Measurements from ENCODE around the gene TUBB.
"Not testable (repeated sequence)": the region's sequence is repeated elsewhere in the genome, so short reads cannot be mapped to it uniquely, and the experiment has no call there.

TUBB gene

GRCh38 chr6:30687659-30688431 lies 32.3 kb upstream of the TUBB start:
- DNase-seq: no peak

DNA sequence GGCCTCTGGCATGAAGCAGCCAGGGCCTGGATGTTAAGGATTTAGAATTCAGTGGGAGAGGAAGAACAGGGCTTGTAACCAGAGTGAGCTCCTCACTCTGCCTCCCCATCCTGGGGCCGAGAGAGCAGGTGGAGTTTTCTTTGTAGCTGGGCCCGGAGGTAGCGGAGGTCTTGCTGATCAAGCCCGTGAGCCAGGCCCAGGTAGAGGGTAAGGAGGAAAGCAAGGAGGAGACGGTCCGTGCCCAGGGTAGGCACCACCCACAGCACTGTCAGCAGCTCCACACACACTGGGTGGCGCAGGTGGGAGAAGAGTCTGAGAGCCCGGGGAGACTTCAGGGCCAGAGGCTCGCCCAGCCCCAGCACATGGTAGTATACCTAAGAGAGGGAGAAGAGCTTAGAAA lies 31.6 kb upstream of the TUBB start:
- DNase-seq: no peak

- DNase-seq: no peak
These were observed 30.9 kb upstream of the TUBB start for GRCh38 chr6:30689022-30689865.

- DNase-seq: no peak
These were observed 30.2 kb upstream of the TUBB start for GRCh38 chr6:30689985-30690384.

DNA sequence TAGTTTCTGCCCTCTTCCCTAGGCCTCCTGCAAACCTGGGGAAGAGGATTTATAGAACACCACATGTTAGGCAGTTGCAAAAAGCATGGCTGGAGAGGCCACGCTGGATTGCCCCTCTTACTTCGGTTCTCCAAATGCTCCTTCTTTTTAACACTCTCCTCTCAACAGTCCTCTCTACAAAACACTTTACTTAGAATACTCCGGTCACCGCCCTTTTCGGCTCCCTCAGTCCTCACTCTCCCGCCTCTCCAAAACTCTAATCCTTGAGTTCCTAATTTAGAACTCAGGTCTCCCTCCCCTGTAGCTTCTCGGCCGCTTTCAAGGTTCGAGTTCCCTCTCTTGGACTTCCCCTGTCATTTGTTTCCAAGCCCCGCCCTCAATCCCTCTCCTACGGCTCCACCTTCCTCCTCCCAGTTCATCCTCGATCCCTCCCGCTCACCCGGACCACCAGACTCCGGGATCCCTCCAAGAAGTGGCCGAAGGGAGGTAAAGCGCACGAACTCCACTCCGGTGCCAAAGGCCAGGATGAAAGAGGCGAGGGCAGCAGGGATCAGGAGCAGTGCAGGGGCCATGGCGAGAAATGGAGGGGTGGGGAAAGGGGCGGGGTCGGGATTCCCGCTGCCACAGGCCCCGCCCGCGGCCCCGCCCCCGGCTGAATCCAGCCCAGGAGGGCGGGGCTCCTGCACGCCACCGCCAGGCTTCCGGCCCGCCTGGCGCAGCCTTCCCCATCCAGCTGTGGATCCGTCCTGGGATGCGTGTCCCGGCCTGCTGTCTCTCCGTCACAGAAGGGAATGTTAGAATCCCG lies 29.5 kb upstream of the TUBB start, which contains the start of gene NRM:
Gene NRM (minus strand): TSS at position 582 of the 805 bp plus-strand sequence. CDS start 10 bp downstream, at position 572.
- DNase-seq: peak; percentile 83

DNA sequence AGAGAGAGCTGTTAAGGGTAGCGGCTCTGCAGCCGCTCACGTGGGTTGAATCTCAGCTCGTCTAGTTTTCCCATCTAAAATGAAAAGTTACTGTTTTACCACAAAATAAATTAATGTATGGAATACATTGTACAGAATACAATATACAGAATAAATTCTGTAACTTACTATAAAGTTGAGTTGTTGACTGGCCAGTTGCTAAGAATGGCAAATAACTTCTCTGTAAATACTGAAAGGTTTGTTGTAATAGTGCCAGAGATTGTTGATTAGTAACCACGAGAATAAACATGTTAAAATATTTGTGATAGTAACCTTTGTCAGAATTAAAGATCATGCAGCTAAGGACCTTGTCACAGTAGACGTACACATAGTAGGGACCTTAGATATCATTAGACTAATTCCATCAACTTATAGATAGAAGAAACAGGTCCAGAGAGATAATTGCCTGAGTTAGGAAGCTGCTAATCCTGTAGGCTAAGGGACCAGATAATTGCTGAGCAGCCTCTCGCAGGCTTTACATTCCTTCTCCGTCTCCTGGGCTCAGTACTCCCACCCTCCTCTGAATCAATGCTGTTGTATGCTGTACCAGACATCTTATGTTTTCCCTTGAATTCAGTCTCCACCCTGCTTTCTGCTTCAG lies 28.8 kb upstream of the TUBB start:
- DNase-seq: no peak

DNA sequence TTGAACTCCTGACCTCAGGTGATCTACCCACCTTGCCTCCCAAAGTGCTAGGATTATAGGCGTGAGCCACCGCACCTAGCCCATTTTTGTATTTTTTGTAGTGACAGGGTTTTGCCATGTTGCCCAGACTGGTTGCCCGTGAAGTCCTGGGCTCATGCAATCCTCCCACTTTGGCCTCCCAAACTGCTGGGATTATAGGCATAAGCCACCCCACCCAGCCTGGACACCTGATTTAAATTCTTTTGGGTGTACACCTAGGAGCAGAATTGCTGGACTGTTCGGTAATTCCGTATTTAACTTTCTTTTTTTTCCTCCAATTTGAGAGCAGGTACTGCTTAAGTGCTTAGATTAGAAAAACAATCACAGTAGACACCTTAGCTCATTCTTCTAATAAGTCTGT lies 23.7 kb upstream of the TUBB start:
- no peak for DNase-seq

DNA sequence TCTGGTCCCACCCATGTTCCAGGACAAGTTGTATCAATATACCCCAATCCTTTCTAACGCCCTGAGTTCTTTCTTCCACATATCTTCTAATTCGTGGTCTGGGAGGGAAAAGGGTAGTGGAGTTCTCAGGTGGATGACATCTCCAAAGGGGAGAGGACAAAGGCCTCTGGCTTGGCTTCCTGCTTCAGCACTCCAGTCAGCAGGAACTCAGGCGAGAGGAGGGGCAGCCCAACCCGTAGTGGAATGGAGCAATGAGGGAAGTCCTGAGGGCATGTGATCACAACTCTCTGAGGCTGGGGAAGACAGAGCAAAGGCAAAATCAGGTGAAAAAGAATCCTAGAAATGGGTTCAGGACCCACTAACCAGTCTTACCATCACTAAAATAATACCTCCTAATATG lies 19.8 kb upstream of the TUBB start:
- no peak for DNase-seq

GRCh38 chr6:30703011-30703410 lies 17.1 kb upstream of the TUBB start:
- no peak for DNase-seq

GRCh38 chr6:30703821-30704220 lies 16.3 kb upstream of the TUBB start:
- no peak for DNase-seq

- no peak for DNase-seq
These were observed 14.5 kb upstream of the TUBB start for GRCh38 chr6:30705620-30706019.

GRCh38 chr6:30707281-30707850 lies 12.8 kb upstream of the TUBB start:
- no peak for DNase-seq

DNA sequence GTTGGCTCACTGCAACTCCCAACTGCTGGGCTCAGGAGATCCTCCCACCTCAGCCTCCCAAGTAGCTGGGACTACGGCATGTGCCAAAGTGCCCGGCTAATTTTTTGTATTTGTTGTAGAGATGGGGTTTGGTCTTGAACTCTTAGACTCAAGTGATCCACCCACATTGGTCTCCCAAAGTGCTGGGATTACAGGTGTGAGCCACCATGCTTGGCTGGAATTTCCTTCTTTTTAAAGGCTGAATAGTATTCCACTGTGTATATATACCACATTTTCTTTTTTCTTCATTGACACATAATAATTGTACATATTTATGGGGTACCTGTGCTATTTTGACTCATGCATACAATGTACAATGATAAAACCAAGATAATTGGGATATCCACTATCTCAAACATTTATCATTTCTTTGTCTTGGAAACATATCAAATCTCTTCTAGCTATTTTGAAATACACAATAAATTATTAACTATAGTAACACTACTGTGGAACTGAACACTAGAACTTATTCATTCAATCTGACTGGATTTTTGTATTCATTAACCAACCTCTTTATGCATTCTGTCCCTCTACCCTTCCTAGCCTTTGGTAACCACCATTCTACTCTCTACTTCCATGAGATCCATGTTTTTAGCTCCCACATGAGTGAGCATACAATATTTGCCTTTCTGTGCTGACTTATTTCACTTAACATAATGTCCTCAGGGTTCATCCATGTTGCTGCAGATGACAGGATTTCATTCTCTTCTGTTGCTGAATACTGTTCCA lies 10.9 kb upstream of the TUBB start:
- DNase-seq: no peak

- DNase-seq: no peak
These were observed 8.3 kb upstream of the TUBB start for GRCh38 chr6:30711758-30712380.

GRCh38 chr6:30712441-30712945 lies 7.7 kb upstream of the TUBB start:
- no peak for DNase-seq

GRCh38 chr6:30714263-30714662 lies 5.9 kb upstream of the TUBB start:
- DNase-seq: no peak

- no peak for DNase-seq
These were observed 3.3 kb upstream of the TUBB start for GRCh38 chr6:30716879-30717128.

- peak; percentile 99 for DNase-seq
These were observed 2.9 kb upstream of the TUBB start, which contains the start of gene MDC1 for GRCh38 chr6:30717129-30717844. Gene MDC1 (minus strand): TSS chr6:30717281. CDS start chr6:30715175, 2,106 bp downstream.

GRCh38 chr6:30717845-30718720 lies 2.1 kb upstream of the TUBB start:
- not testable (repeated sequence) for DNase-seq

Data from T1000 (cell line).